Measurements from ENCODE around the gene MAPT.

DNA sequence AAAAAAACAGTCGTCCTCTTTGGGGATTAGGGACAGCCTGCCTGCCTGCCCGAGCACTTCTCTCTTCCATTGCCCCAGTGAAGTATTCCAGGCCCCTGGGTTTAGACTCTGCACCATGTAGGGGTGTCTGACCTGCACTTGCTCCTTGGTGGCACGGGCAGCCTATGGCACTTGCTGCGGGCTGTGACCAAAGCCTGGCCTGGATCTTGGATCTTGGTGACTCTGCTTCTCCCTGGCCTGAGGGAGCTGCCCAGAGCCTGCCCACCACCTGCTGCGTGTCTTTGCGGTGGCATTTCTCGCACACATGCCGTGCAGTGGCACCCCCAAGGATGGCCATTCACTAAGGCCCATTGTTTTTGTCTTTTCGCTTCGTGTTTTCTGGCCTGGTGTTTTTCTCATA is 98.5 kb downstream of the MAPT start:
- no peak for TF ChIP-seq CTCF (IDR thresholded peaks at IDR 0.05; ENCODE audit: insufficient read depth, low read depth, low read length)
- TF ChIP-seq EZH2 (IDR thresholded peaks at IDR 0.05; ENCODE audit: insufficient read depth, low read length) = no peak

Measured in astrocyte (in vitro differentiated cells and primary cell).